Thyroid gland (tissue), 4 donors: ENCODE data around the gene ABTB2.

Experiments used
- CTCF ChIP-seq, 6 experiments: fragments of 200-600 bp in 3 of 6; fragments of 450-650 bp in 3 of 6; sonication (generic) in 3 of 6; IDR thresholded peaks; one replicate each; pipeline ENCODE4 v1.5.1; 2016 to 2019; ENCODE audit warnings: antibody characterized with exemption in 6 of 6, mild to moderate bottlenecking in 2 of 6, inconsistent platforms in 1 of 6, moderate library complexity in 1 of 6
- POLR2A ChIP-seq, 2 donors: fragments of 450-650 bp; IDR thresholded peaks; one replicate each; pipeline ENCODE4 v1.6.1; 2017; ENCODE audit warnings: antibody characterized with exemption in 2 of 2, mild to moderate bottlenecking in 2 of 2, moderate library complexity in 1 of 2

GRCh38 chr11:34252651-34253050 is 105.2 kb downstream of the ABTB2 start:
- TF ChIP-seq CTCF (IDR thresholded peaks at IDR 0.05), result no peak
- no peak for TF ChIP-seq POLR2A (IDR thresholded peaks at IDR 0.05)
